22Rv1 (cell line): ENCODE measurements around the gene NRIP3.
"Not testable (repeated sequence)": the region's sequence is repeated elsewhere in the genome, so short reads cannot be mapped to it uniquely, and the experiment has no call there.

Source experiments
- H3K27ac ChIP-seq: fragments of 450-650 bp; 2 replicates; pipeline ENCODE4 v1.5.1; 2017
- CTCF ChIP-seq: fragments of 450-650 bp; IDR thresholded peaks from 2 replicates; pipeline ENCODE4 v1.5.1; 2017; ENCODE audit warnings: mild to moderate bottlenecking
- ZFX ChIP-seq: fragments of 450-650 bp; IDR thresholded peaks from 2 replicates; pipeline ENCODE4 v1.6.1; 2017; ENCODE audit warnings: antibody characterized with exemption, borderline replicate concordance

The NRIP3 gene

DNA sequence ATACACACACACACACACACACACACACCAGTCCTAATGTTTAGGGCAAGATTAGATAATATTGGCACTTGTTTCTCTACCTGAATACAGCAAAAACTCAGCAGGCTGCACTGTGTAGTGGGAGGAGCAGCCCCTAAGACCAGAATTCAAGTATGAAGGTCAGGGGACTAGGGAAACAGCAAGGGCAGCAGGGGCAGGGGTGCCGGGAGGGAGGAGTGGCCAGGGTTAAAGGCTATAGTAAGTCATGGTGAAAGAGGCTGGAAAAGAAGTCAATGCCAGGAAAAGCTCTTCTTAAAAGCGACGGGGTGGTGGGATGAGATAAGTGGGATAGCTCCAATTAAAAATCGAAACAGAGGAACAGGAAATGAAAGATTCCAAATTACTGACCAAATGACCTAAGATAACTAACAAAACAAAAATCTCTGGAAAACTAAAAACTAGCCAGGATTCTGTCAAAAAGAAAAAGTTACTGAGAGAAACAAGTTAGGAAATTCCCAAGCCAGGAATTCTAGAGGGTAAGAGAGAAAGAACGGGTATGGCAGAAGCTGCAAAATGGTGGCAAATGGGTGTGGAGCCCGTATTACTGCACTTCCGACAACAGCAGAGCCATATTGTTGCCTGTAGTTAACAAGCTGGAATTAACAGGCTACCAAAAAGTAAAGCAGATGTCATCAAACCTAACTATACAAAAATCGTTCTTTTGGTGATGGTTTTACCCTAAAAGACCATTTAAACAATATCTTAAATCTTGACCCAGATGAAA lies 62.3 kb downstream of the NRIP3 start:
- TF ChIP-seq ZFX, result no peak
- TF ChIP-seq CTCF, result no peak
- no peak overlapping the region for H3K27ac ChIP-seq

GRCh38 chr11:8937659-8938058 lies 66.1 kb downstream of the NRIP3 start:
- no peak overlapping the region for H3K27ac ChIP-seq
- TF ChIP-seq ZFX, result no peak

GRCh38 chr11:8937159-8937558 lies 66.6 kb downstream of the NRIP3 start:
- no peak for TF ChIP-seq ZFX
- no peak for TF ChIP-seq CTCF
- no peak overlapping the region for H3K27ac ChIP-seq

DNA sequence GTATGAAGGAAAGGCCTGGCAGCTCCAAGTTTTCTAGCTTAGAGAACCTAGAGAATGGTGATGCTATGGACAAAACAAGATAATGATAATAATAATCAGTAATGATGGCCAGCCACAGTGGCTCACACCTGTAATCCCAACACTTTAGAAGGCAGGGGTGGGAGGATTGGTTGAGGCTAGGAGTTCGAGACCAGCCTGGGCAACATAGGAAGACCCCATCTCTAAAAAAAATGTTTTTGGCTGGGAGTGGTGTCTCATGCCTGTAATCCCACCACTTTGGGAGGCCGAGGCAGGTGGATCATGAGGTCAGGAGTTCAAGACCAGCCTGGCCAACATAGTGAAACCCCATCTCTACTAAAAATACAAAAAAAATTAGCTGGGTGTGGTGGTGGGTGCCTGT lies 68.0 kb downstream of the NRIP3 start:
- not testable (repeated sequence) for H3K27ac ChIP-seq

- H3K27ac ChIP-seq, result no peak overlapping the region
Measured at GRCh38 chr11:8934742-8935488, 68.9 kb downstream of the NRIP3 start.

DNA sequence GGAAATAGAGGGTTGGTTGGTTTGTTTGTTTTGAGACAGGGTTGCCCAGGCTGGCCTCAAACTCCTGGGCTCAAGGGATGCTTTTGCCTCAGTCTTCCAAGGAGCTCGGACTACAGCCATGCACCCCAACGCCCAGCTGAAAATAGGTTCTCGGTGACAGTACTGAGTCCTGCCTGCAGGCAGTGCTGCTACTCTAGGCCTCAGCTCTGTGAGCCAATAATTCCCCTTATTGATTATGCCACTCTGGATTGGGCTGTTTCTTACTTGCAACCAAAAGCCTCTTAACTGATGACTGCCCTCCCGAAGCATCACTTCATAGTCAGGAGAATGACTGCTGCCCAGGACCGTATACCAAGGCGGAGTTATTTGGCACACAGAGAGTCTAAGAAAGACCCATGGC lies 69.9 kb downstream of the NRIP3 start:
- no peak for TF ChIP-seq ZFX
- no peak overlapping the region for H3K27ac ChIP-seq

More at GRCh38 chr11:8934742-8935488, 68.9 kb downstream of the NRIP3 start:
- TF ChIP-seq CTCF, result no peak
- TF ChIP-seq ZFX, result no peak

GRCh38 chr11:8932564-8933180 lies 71.1 kb downstream of the NRIP3 start, which contains the start of gene C11orf16:
Gene C11orf16 (minus strand): TSS chr11:8932947. CDS start chr11:8932308, 639 bp downstream.
- no peak within 1 kb of the TSS for H3K27ac ChIP-seq
- TF ChIP-seq CTCF (no peak), ZFX (no peak)
